DND-41 (cell line): ENCODE measurements around the gene VAV2.

Experiments used
- ATAC-seq: fragments of 200-7000 bp; cut with Tn5 transposase; 3 replicates; pipeline ENCODE4 v1.9.1; 2021; ENCODE audit warnings: low read depth; ENCODE audit not compliant: insufficient read depth
- DNase-seq: peaks from one replicate; pipeline ENCODE4 v3.0.0-alpha.2; 2020
- H2AFZ ChIP-seq: 2 replicates; pipeline ENCODE4 v1.6.0; 2012; ENCODE audit warnings: low read depth, low read length
- H3K27ac ChIP-seq: 2 replicates; pipeline ENCODE4 v1.5.1; 2012; ENCODE audit warnings: low read length, inconsistent platforms
- H3K27me3 ChIP-seq: fragments of 200-600 bp; sonication (generic); 2 replicates; pipeline ENCODE4 v1.6.0; 2012; ENCODE audit warnings: low read length, mild to moderate bottlenecking, inconsistent platforms; ENCODE audit not compliant: insufficient read depth, poor library complexity
- H3K36me3 ChIP-seq: 2 replicates; pipeline ENCODE4 v1.5.1; 2012; ENCODE audit warnings: low read length, inconsistent platforms; ENCODE audit not compliant: insufficient read depth
- H3K4me1 ChIP-seq: 2 replicates; pipeline ENCODE4 v1.5.1; 2012; ENCODE audit warnings: mild to moderate bottlenecking, low read length; ENCODE audit not compliant: insufficient read depth
- H3K4me2 ChIP-seq: 2 replicates; pipeline ENCODE4 v1.6.0; 2012; ENCODE audit warnings: mild to moderate bottlenecking, moderate library complexity, low read length, inconsistent platforms; ENCODE audit not compliant: insufficient read depth
- H3K4me3 ChIP-seq, 2 experiments: fragments of 200-600 bp in 1 of 2; shearing (Covaris generic) in 1 of 2; 2 replicates each; pipeline ENCODE4 v1.5.1; 2012 to 2016; ENCODE audit warnings: inconsistent platforms in 2 of 2, low read length in 2 of 2, mild to moderate bottlenecking in 2 of 2, low read depth in 1 of 2, moderate library complexity in 1 of 2
- H3K79me2 ChIP-seq: 2 replicates; pipeline ENCODE4 v1.6.0; 2012; ENCODE audit warnings: low read length, inconsistent platforms; ENCODE audit not compliant: insufficient read depth
- H3K9ac ChIP-seq: 2 replicates; pipeline ENCODE4 v1.6.0; 2012; ENCODE audit warnings: low read depth, mild to moderate bottlenecking, inconsistent platforms, low read length, moderate library complexity
- H3K9me3 ChIP-seq: 2 replicates; pipeline ENCODE4 v1.5.1; 2012; ENCODE audit warnings: low read length, moderate library complexity, mild to moderate bottlenecking, inconsistent platforms; ENCODE audit not compliant: insufficient read depth, severe bottlenecking
- H4K20me1 ChIP-seq: 2 replicates; pipeline ENCODE4 v1.6.0; 2012; ENCODE audit warnings: low read length; ENCODE audit not compliant: insufficient read depth
- CTCF ChIP-seq: IDR thresholded peaks from 2 replicates; pipeline ENCODE4 v1.5.1; 2012; ENCODE audit warnings: borderline replicate concordance, low read length, moderate library complexity, mild to moderate bottlenecking; ENCODE audit not compliant: poor library complexity, severe bottlenecking; ENCODE audit errors: extremely low read depth
- EZH2 ChIP-seq: IDR thresholded peaks from 3 replicates; pipeline ENCODE4 v1.6.1; 2012; ENCODE audit warnings: borderline replicate concordance, low read depth, mild to moderate bottlenecking, moderate library complexity, low read length, inconsistent platforms; ENCODE audit not compliant: severe bottlenecking

Gene VAV2

DNA sequence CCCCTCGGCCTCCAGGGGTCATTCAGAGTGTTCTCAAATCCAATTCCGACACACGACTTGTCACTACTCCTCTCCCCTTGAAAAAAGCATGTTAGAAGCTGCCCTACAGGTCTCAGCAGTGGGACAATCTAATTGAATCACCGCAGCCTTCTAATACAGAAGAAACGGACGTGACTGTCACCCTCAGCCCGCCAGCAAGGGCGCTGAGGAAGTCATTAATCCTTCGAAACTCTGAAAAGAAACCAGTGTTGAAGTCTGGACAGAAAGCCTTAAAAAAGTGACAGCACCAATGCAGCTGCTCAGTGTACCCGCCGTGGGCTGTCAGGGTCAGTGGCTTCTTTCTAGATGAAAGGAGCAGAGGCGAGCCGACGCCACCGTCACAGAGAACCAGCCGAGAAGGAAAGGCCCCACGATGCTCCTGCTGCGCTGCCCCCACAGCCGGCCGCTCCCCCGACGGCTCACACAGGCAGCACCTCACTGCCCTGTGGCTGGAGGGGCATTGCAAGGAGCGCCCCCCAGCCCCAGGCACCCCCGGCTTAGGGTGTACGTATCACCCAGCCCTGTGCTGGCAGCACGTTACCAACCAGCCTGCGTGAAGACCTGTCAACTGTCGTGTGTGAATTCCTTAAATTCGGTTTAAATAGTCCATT, 38.8 kb upstream of the VAV2 start:
- Histone ChIP-seq H3K79me2 (no peaks in the 10 kb centered on the region), H3K9me3 (no peaks in the 10 kb centered on the region), H4K20me1 (peaks cover 19% of the 10 kb centered on the region), H3K4me1 (peaks cover 9% of the 10 kb centered on the region), H2AFZ (no peak overlapping the region), H3K9ac (no peak overlapping the region), H3K4me3 (no peak overlapping the region), H3K27ac (no peak overlapping the region), H3K36me3 (peaks cover 48% of the 10 kb centered on the region), H3K27me3 (no peaks in the 10 kb centered on the region), H3K4me2 (no peak overlapping the region)
- no peak for DNase-seq
- ATAC-seq: no peak
- TF ChIP-seq CTCF: no peak
- no peak for TF ChIP-seq EZH2

- ATAC-seq (no peak), DNase-seq (no peak)
- H3K27ac ChIP-seq: no peak overlapping the region
- no peak for TF ChIP-seq EZH2
- no peak for TF ChIP-seq CTCF
- peaks cover 34% of the 10 kb centered on the region for H3K36me3 ChIP-seq
- no peaks in the 10 kb centered on the region for H3K27me3 ChIP-seq
- H3K4me2 ChIP-seq: no peak overlapping the region
- no peaks in the 10 kb centered on the region for H3K9me3 ChIP-seq
- H2AFZ ChIP-seq: no peak overlapping the region
- peaks cover 15% of the 10 kb centered on the region for H3K4me1 ChIP-seq
- no peak overlapping the region for H3K4me3 ChIP-seq
- H3K9ac ChIP-seq: no peak overlapping the region
- H3K79me2 ChIP-seq: no peaks in the 10 kb centered on the region
- peaks cover 15% of the 10 kb centered on the region; the same call in 1 of the 2 replicates for H4K20me1 ChIP-seq
Measured at GRCh38 chr9:134029248-134030226, 37.4 kb upstream of the VAV2 start.

- peaks cover 19% of the 10 kb centered on the region for H3K4me1 ChIP-seq
- no peak overlapping the region for H3K27ac ChIP-seq
- peaks cover 25% of the 10 kb centered on the region for H3K36me3 ChIP-seq
- H4K20me1 ChIP-seq: peaks cover 10% of the 10 kb centered on the region; the same call in 1 of the 2 replicates
- no peak overlapping the region for H2AFZ ChIP-seq
- H3K27me3 ChIP-seq: no peaks in the 10 kb centered on the region
- TF ChIP-seq EZH2 (no peak), CTCF (no peak)
- no peak overlapping the region for H3K4me2 ChIP-seq
- H3K4me3 ChIP-seq: no peak overlapping the region
- ATAC-seq: no peak
- H3K79me2 ChIP-seq: no peaks in the 10 kb centered on the region
- no peak overlapping the region for H3K9ac ChIP-seq
- no peaks in the 10 kb centered on the region for H3K9me3 ChIP-seq
- DNase-seq: no peak
Measured at GRCh38 chr9:134028575-134029247, 36.6 kb upstream of the VAV2 start.
